Heart left ventricle (tissue), 13 donors: ENCODE results near the gene SATB2.

Experiments
- CTCF ChIP-seq, 12 donors: fragments of 200-600 bp; sonication (generic) in 4 of 12; IDR thresholded peaks; one replicate each; pipeline versions ENCODE4 v1.5.0 to v1.8.0; 2018 to 2022; ENCODE audit warnings: antibody characterized with exemption in 12 of 12, mild to moderate bottlenecking in 5 of 12
- POLR2A ChIP-seq, 2 donors: fragments of 450-650 bp; IDR thresholded peaks; one replicate each; pipeline ENCODE4 v1.6.1; 2017; ENCODE audit warnings: antibody characterized with exemption in 2 of 2, mild to moderate bottlenecking in 2 of 2, moderate library complexity in 2 of 2
- donor health status: ischemic (EF 13 %, LVEDD 7.1; RV severe dilation, severe dysfunction).
- donor health status: DM: no; HTN: yes; CAD: no.
- donor health status: DM: no; HTN: no; CAD: no.
- donor health status: ischemic (EF 25% LVEDD 6.9; RV normal size, moderate dysfunction).
- donor health status: ischemic (EF 25% LVEDD 5.7; RV mildly dilated, moderate dysfunction).
- donor health status: ischemic (EF 35%, LVEDD 5.7; RV mildly dilated, moderate dysfunction).
- donor health status: nonischemic (EF 11% LVEDD 7.7; RV severe dilation, severe dysfunction).
- donor health status: DM: yes; HTN: yes; CAD: no.
- donor health status: PGD.
- donor health status: ischemic (EF 29% LVEDD 5.4; RV normal size, mild dysfunction).
- donor health status: nonischemic (EF 23%, LVEDD 6.1; RV moderate dilation, normal function).

DNA sequence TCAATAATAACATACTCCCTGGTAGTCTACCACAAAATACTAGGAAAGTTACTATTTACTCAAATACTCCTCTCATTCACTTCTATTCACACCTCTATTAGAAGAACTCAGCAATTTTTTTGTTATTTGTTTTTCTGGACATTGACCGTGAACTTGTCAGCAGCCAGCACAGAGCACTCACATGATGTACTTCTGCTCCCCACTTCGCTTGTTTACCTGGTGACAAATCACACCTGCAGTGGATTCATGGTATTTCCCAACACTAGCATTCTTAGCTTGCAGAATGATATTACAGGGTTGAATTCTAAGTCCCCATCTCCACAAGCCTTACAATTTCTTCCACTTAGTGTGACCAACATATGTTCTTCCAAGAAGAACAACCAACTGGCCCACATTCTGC, 238.2 kb downstream of the SATB2 start:
- no peak for TF ChIP-seq CTCF (IDR thresholded peaks at IDR 0.05)
- TF ChIP-seq POLR2A (IDR thresholded peaks at IDR 0.05) = no peak
